Uterus (tissue), 2 donors: ENCODE measurements around the gene BRAF.

ENCODE experiments used
- POLR2A ChIP-seq, 2 donors: fragments of 450-650 bp; IDR thresholded peaks; one replicate each; pipeline ENCODE4 v1.6.1; 2016; ENCODE audit warnings: antibody characterized with exemption in 2 of 2, mild to moderate bottlenecking in 1 of 2, moderate library complexity in 1 of 2
- TF ChIP-seq, protein P1 (sequence below), 4 experiments: fragments of 200-600 bp in 2 of 4; fragments of 450-650 bp in 2 of 4; sonication (generic) in 2 of 4; IDR thresholded peaks; one replicate each; pipeline ENCODE4 v1.5.1; 2016 to 2019; ENCODE audit warnings: antibody characterized with exemption in 4 of 4, mild to moderate bottlenecking in 2 of 4, moderate library complexity in 1 of 4

DNA sequence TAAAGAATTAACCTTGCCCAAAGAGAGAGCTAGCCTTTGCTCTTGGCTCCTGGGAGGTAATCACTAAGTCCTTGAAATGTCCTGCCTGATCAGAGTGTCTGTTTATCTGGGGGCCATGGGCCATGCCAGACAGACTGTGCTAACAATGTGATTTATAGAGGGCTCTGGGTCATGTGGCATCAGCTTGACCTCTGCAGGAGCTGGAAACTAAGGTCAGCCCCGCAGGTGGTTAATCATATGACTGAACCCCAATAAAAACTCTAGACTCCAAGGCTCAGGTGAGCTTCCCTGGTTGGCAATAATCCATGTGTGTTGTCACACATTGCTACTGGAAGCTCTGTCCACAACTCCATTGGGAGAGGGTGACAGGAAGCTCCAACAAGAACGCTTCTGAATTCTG is 180.7 kb downstream of the BRAF start:
- TF ChIP-seq POLR2A (IDR thresholded peaks at IDR 0.05), result no peak
- TF ChIP-seq, protein P1, sequence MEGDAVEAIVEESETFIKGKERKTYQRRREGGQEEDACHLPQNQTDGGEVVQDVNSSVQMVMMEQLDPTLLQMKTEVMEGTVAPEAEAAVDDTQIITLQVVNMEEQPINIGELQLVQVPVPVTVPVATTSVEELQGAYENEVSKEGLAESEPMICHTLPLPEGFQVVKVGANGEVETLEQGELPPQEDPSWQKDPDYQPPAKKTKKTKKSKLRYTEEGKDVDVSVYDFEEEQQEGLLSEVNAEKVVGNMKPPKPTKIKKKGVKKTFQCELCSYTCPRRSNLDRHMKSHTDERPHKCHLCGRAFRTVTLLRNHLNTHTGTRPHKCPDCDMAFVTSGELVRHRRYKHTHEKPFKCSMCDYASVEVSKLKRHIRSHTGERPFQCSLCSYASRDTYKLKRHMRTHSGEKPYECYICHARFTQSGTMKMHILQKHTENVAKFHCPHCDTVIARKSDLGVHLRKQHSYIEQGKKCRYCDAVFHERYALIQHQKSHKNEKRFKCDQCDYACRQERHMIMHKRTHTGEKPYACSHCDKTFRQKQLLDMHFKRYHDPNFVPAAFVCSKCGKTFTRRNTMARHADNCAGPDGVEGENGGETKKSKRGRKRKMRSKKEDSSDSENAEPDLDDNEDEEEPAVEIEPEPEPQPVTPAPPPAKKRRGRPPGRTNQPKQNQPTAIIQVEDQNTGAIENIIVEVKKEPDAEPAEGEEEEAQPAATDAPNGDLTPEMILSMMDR (IDR thresholded peaks at IDR 0.05), result no peak
